IMR-90 (cell line): ENCODE measurements around the gene PPP1R14C. TPM values are rescaled to one million over a fixed set of nuclear protein-coding genes. Genes with fewer than 3 reads are reported as not detected.

Experiments
- ATAC-seq: fragments of 200-7000 bp; cut with Tn5 transposase; 2 replicates; pipeline ENCODE4 v1.9.1; 2020; ENCODE audit warnings: low read depth, mild to moderate bottlenecking, moderate library complexity
- BruUV-seq: library from RNA; stranded (reverse); fragments of 400-500 nt; replicated peaks from 2 replicates; lab custom pipeline; 2021; lab: Mats Ljungman, UMichigan
- CTCF ChIA-PET: fragments of 300-600 bp; formaldehyde crosslinking; extraction: SDS; loops from one replicate; lab custom pipeline; 2021; ENCODE audit warnings: antibody characterized with exemption; lab: Yijun Ruan, JAX
- POLR2A ChIA-PET: fragments of 300-600 bp; sonication (Branson Sonifier 250); formaldehyde crosslinking; loops from one replicate; lab custom pipeline; 2022; ENCODE audit warnings: antibody characterized with exemption; ENCODE audit not compliant: unreplicated experiment; lab: Charles Lee
- DNase-seq: peaks from one replicate; pipeline ENCODE4 v3.0.0; 2013
- H2AFZ ChIP-seq: replicated peaks from 2 replicates; pipeline ENCODE3; 2013; ENCODE audit warnings: low read length, mild to moderate bottlenecking; ENCODE audit not compliant: poor library complexity
- H2AK5ac ChIP-seq: 2 replicates; pipeline ENCODE4 v1.6.1; 2013; ENCODE audit warnings: low read depth, low read length, inconsistent platforms
- H2AK9ac ChIP-seq: replicated peaks from 2 replicates; pipeline ENCODE3; 2013; ENCODE audit warnings: mild to moderate bottlenecking, low read depth, low read length, moderate library complexity; ENCODE audit not compliant: poor library complexity
- H2BK120ac ChIP-seq: 2 replicates; pipeline ENCODE4 v1.6.1; 2013; ENCODE audit warnings: low read depth, low read length, inconsistent platforms
- H2BK15ac ChIP-seq: 3 replicates; pipeline ENCODE4 v1.6.1; 2013; ENCODE audit warnings: low read depth, low read length, inconsistent platforms
- H2BK20ac ChIP-seq: 2 replicates; pipeline ENCODE4 v1.6.1; 2013; ENCODE audit warnings: low read depth, mild to moderate bottlenecking, inconsistent platforms, low read length, moderate library complexity
- H2BK5ac ChIP-seq: 2 replicates; pipeline ENCODE4 v1.6.1; 2013; ENCODE audit warnings: mild to moderate bottlenecking, low read depth, low read length, inconsistent platforms; ENCODE audit not compliant: poor library complexity, severe bottlenecking
- H3K14ac ChIP-seq: replicated peaks from 2 replicates; pipeline ENCODE4 v1.6.1; 2013; ENCODE audit warnings: low read depth, low read length, inconsistent platforms
- H3K18ac ChIP-seq: 2 replicates; pipeline ENCODE4 v1.6.1; 2013; ENCODE audit warnings: low read depth, low read length, control low read depth
- H3K23ac ChIP-seq: 2 replicates; pipeline ENCODE4 v1.6.1; 2013; ENCODE audit warnings: low read depth, low read length, inconsistent platforms
- H3K27ac ChIP-seq: 2 replicates; pipeline ENCODE4 v1.5.1; 2013; ENCODE audit warnings: mild to moderate bottlenecking, control low read depth, low read length; ENCODE audit not compliant: insufficient read depth
- H3K27me3 ChIP-seq: 2 replicates; pipeline ENCODE4 v1.6.1; 2013; ENCODE audit warnings: low read length; ENCODE audit not compliant: control insufficient read depth, insufficient read depth
- H3K36me3 ChIP-seq: 2 replicates; pipeline ENCODE4 v1.6.1; 2013; ENCODE audit warnings: low read length, mixed read lengths; ENCODE audit not compliant: control insufficient read depth, insufficient read depth
- H3K4ac ChIP-seq: 2 replicates; pipeline ENCODE4 v1.6.1; 2013; ENCODE audit warnings: low read depth, low read length, inconsistent platforms
- H3K4me1 ChIP-seq: 2 replicates; pipeline ENCODE4 v1.6.1; 2013; ENCODE audit warnings: low read length, mixed read lengths; ENCODE audit not compliant: control insufficient read depth, insufficient read depth
- H3K4me2 ChIP-seq: 2 replicates; pipeline ENCODE4 v1.6.1; 2013; ENCODE audit warnings: low read depth, mild to moderate bottlenecking, control low read depth, low read length, moderate library complexity
- H3K4me3 ChIP-seq: 2 replicates; pipeline ENCODE4 v1.5.1; 2013; ENCODE audit warnings: low read depth, mild to moderate bottlenecking, control low read depth, low read length, moderate library complexity; ENCODE audit not compliant: insufficient read depth
- H3K56ac ChIP-seq: 2 replicates; pipeline ENCODE4 v1.6.1; 2013; ENCODE audit warnings: low read length, inconsistent platforms; ENCODE audit not compliant: insufficient read depth; ENCODE audit errors: extremely low read depth
- H3K79me1 ChIP-seq, 2 experiments: 2 replicates each; pipeline ENCODE4 v1.6.1; 2013; ENCODE audit warnings: low read length in 2 of 2, inconsistent platforms in 1 of 2, low read depth in 1 of 2
- H3K9ac ChIP-seq: 2 replicates; pipeline ENCODE4 v1.6.1; 2013; ENCODE audit warnings: low read depth, low read length, control low read depth
- H3K9me1 ChIP-seq: 2 replicates; pipeline ENCODE4 v1.6.1; 2013; ENCODE audit warnings: low read length, inconsistent platforms; ENCODE audit not compliant: insufficient read depth
- H3K9me3 ChIP-seq: 2 replicates; pipeline ENCODE4 v1.6.1; 2013; ENCODE audit warnings: low read length; ENCODE audit not compliant: control insufficient read depth, insufficient read depth
- H4K20me1 ChIP-seq: 2 replicates; pipeline ENCODE4 v1.6.1; 2013; ENCODE audit warnings: low read length, inconsistent platforms; ENCODE audit not compliant: insufficient read depth
- H4K5ac ChIP-seq: 2 replicates; pipeline ENCODE4 v1.6.1; 2013; ENCODE audit warnings: mild to moderate bottlenecking, low read depth, low read length, control low read depth
- H4K8ac ChIP-seq, 2 experiments: 2 replicates each; pipeline ENCODE4 v1.6.1; 2013; ENCODE audit warnings: low read depth in 2 of 2, low read length in 2 of 2, control low read depth in 1 of 2, inconsistent platforms in 1 of 2
- H4K91ac ChIP-seq: 2 replicates; pipeline ENCODE4 v1.6.1; 2013; ENCODE audit warnings: low read depth, low read length, inconsistent platforms; ENCODE audit not compliant: insufficient read depth
- CEBPB ChIP-seq: IDR thresholded peaks from 2 replicates; pipeline ENCODE4 v1.6.1; 2012; ENCODE audit warnings: low read depth, low read length, improper control_type of control experiment
- CHD1 ChIP-seq: IDR thresholded peaks from 2 replicates; pipeline ENCODE4 v1.6.1; 2012; ENCODE audit warnings: low read depth, low read length, improper control_type of control experiment
- CTCF ChIP-seq: conservative IDR thresholded peaks from 2 replicates; pipeline ENCODE4 v1.5.1; 2012; ENCODE audit warnings: mild to moderate bottlenecking, low read depth, low read length, improper control_type of control experiment
- FOS ChIP-seq: fragments of 150-350 bp; IDR thresholded peaks from 2 replicates; pipeline ENCODE4 v1.6.1; 2016; ENCODE audit warnings: low read depth, low read length
- MAZ ChIP-seq: IDR thresholded peaks from 2 replicates; pipeline ENCODE4 v1.6.1; 2012; ENCODE audit warnings: low read depth, mild to moderate bottlenecking, low read length, improper control_type of control experiment, moderate library complexity, borderline replicate concordance
- NFE2L2 ChIP-seq: fragments of 150-350 bp; IDR thresholded peaks from 2 replicates; pipeline ENCODE4 v1.6.1; 2016; ENCODE audit warnings: low read depth, mild to moderate bottlenecking, low read length
- POLR2A ChIP-seq: IDR thresholded peaks from 2 replicates; pipeline ENCODE4 v1.6.1; 2012; ENCODE audit warnings: mild to moderate bottlenecking, low read depth, low read length
- RFX5 ChIP-seq: IDR thresholded peaks from 2 replicates; pipeline ENCODE4 v1.8.0; 2012; ENCODE audit warnings: low read depth, mild to moderate bottlenecking, low read length, moderate library complexity
- SMC3 ChIP-seq: fragments of 150-350 bp; IDR thresholded peaks from 2 replicates; pipeline ENCODE4 v1.6.1; 2016; ENCODE audit warnings: low read depth, mild to moderate bottlenecking, antibody characterized with exemption, low read length, moderate library complexity
- WGBS, 2 experiments: methylation state at CpG; one replicate each; pipeline versions ENCODE4 v1.1.5 to v1.1.7; 2013; ENCODE audit warnings: missing lambda C conversion rate in 2 of 2; ENCODE audit not compliant: insufficient read length in 1 of 2; ENCODE audit errors: extremely low coverage in 2 of 2; 5-methylcytosine and 5-hydroxymethylcytosine counted together
- dilution Hi-C: fragments of 300-500 bp; cut with HindIII; formaldehyde crosslinking; loops from one replicate; pipeline ENCODE4 v1.14.3; 2018; ENCODE audit warnings: low sequenced_read_pairs; ENCODE audit not compliant: unreplicated experiment
- in situ Hi-C: fragments of 300-500 bp; cut with MboI; formaldehyde crosslinking; loops from 3 replicates; pipeline ENCODE4 v1.14.3; 2019; ENCODE audit warnings: low sequenced_read_pairs, inconsistent platforms, mixed read lengths
- intact Hi-C: fragments of 100-400 bp; cut with micrococcal nuclease; formaldehyde crosslinking; loops from 2 replicates; pipeline ENCODE4 v1.10.0; 2022
- polyA plus RNA-seq, 3 experiments: library from polyadenylated mRNA; depleted of rRNA; stranded (reverse); fragments of >200 nt; gene quantifications; 2 replicates each; pipeline ENCODE4 v1.2.3, GENCODE V29; 2012; ENCODE audit warnings: low replicate concordance in 1 of 3
- total RNA-seq: library from RNA; depleted of rRNA; stranded (reverse); fragments of >200 nt; gene quantifications from 2 replicates; pipeline ENCODE4 v1.2.3, GENCODE V29; 2012

The PPP1R14C gene
- total and polyA plus RNA-seq, 2 of the 4 experiments (the other 2 are of a cell fraction) = not detected

GRCh38 chr6:150248300-150248699 is 105.5 kb downstream of the PPP1R14C start:
- no TSS peak for BruUV-seq
- H4K91ac ChIP-seq = no peak overlapping the region
- H3K79me1 ChIP-seq = no peaks in the 10 kb centered on the region
- in situ Hi-C loops (no loop called here), intact Hi-C loops (no loop called here), dilution Hi-C loops (no loop called here)
- H3K23ac ChIP-seq = no peak overlapping the region
- H3K4me2 ChIP-seq = no peak overlapping the region
- no peak overlapping the region for H3K27ac ChIP-seq
- no peak overlapping the region for H2AFZ ChIP-seq
- CTCF ChIA-PET = no interaction called here
- H2BK5ac ChIP-seq = no peak overlapping the region
- no peaks in the 10 kb centered on the region for H3K36me3 ChIP-seq
- DNase-seq (no peak), ATAC-seq (no peak)
- H4K20me1 ChIP-seq = no peaks in the 10 kb centered on the region
- no peak overlapping the region for H3K56ac ChIP-seq
- H3K9ac ChIP-seq = no peak overlapping the region
- no peak overlapping the region for H4K8ac ChIP-seq
- H2BK20ac ChIP-seq = no peak overlapping the region
- H3K9me3 ChIP-seq = no peaks in the 10 kb centered on the region; the same call in 1 of the 2 replicates
- no CpG with 5 or more reads among the region's 1 CpG for WGBS, 2 experiments
- H3K18ac ChIP-seq = no peak overlapping the region
- POLR2A ChIA-PET = no interaction called here
- no peak overlapping the region for H3K4me3 ChIP-seq
- no peaks in the 10 kb centered on the region for H3K27me3 ChIP-seq
- no peak overlapping the region for H4K5ac ChIP-seq
- TF ChIP-seq CTCF = no peak
- no peak for TF ChIP-seq RFX5
- TF ChIP-seq SMC3 = no peak
- no peak for TF ChIP-seq CEBPB
- TF ChIP-seq FOS = no peak
- no peak for TF ChIP-seq MAZ
- TF ChIP-seq POLR2A = no peak
- TF ChIP-seq CHD1 = no peak
- no peak for TF ChIP-seq NFE2L2
- H2BK120ac ChIP-seq = no peak overlapping the region
- no peak overlapping the region for H3K14ac ChIP-seq
- H2AK5ac ChIP-seq = no peak overlapping the region
- H2AK9ac ChIP-seq = no peak overlapping the region
- H3K4me1 ChIP-seq = peaks cover 9% of the 10 kb centered on the region
- H3K4ac ChIP-seq = no peak overlapping the region
- no peaks in the 10 kb centered on the region for H3K9me1 ChIP-seq
- H2BK15ac ChIP-seq = no peak overlapping the region
